SU-DHL-6 (cell line): ENCODE data around the gene CD47.

ENCODE experiments used
- EZH2phosphoT487 ChIP-seq: fragments of 200-600 bp; sonication (generic), shearing (Covaris generic); conservative IDR thresholded peaks from 2 replicates; pipeline ENCODE4 v1.6.1; 2018; ENCODE audit warnings: mild to moderate bottlenecking, antibody characterized with exemption, low read length, moderate library complexity, mixed read lengths
- TF ChIP-seq, protein P1 (sequence below): fragments of 200-600 bp; sonication (generic); IDR thresholded peaks from one replicate; pipeline ENCODE4 v1.5.1; 2017; ENCODE audit warnings: antibody characterized with exemption, mild to moderate bottlenecking, low read length, moderate library complexity; ENCODE audit not compliant: insufficient read depth, poor library complexity, severe bottlenecking

GRCh38 chr3:108118038-108118768 lies 27.4 kb upstream of the CD47 start:
- TF ChIP-seq, protein P1, sequence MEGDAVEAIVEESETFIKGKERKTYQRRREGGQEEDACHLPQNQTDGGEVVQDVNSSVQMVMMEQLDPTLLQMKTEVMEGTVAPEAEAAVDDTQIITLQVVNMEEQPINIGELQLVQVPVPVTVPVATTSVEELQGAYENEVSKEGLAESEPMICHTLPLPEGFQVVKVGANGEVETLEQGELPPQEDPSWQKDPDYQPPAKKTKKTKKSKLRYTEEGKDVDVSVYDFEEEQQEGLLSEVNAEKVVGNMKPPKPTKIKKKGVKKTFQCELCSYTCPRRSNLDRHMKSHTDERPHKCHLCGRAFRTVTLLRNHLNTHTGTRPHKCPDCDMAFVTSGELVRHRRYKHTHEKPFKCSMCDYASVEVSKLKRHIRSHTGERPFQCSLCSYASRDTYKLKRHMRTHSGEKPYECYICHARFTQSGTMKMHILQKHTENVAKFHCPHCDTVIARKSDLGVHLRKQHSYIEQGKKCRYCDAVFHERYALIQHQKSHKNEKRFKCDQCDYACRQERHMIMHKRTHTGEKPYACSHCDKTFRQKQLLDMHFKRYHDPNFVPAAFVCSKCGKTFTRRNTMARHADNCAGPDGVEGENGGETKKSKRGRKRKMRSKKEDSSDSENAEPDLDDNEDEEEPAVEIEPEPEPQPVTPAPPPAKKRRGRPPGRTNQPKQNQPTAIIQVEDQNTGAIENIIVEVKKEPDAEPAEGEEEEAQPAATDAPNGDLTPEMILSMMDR = no peak
- no peak for TF ChIP-seq EZH2phosphoT487
